ENCODE measurements around the gene HNRNPUL2. TPM values are rescaled to one million over a fixed set of nuclear protein-coding genes. Genes with fewer than 3 reads are reported as not detected.

Gene HNRNPUL2
- 46.6 TPM for polyA plus RNA-seq (2012; ENCODE audit: insufficient read length, low read depth)

GRCh38 chr11:62727165-62727871 is at the start of gene HNRNPUL2:
TSS of gene HNRNPUL2 (minus strand) at chr11:62727457. CDS start at chr11:62727156, 301 bp downstream.
- TF ChIP-seq SIN3A (IDR thresholded peaks at IDR 0.05; ENCODE audit: borderline replicate concordance, insufficient read depth, low read length), result peak; percentile 41; the same call in 1 of the 2 replicates
- peak in 1 of 2 experiments; percentile 3; a peak in 1 of 4 replicates for TF ChIP-seq REST (IDR thresholded peaks at IDR 0.05; ENCODE audit: insufficient read depth in 1 of 2, low read depth in 2 of 2, low read length in 2 of 2)
- TF ChIP-seq POLR2AphosphoS5 (IDR thresholded peaks at IDR 0.05; ENCODE audit: low read depth, low read length), result peak; percentile 84
- 0 out of 2 replicates have a peak, but pooled peaks have one; percentile 68 for TF ChIP-seq TAF1 (IDR thresholded peaks at IDR 0.05; ENCODE audit: borderline replicate concordance, insufficient read depth, low read length)
- TF ChIP-seq FOXP2 (optimal IDR thresholded peaks at IDR 0.05; ENCODE audit: borderline replicate concordance, extremely low read depth, extremely low read length, insufficient read depth), result peak; percentile 80

- TF ChIP-seq TAF1 (IDR thresholded peaks at IDR 0.05; ENCODE audit: borderline replicate concordance, insufficient read depth, low read length), result no peak
- TF ChIP-seq POLR2AphosphoS5 (IDR thresholded peaks at IDR 0.05; ENCODE audit: low read depth, low read length), result no peak
- TF ChIP-seq FOXP2 (optimal IDR thresholded peaks at IDR 0.05; ENCODE audit: borderline replicate concordance, extremely low read depth, extremely low read length, insufficient read depth), result no peak
- TF ChIP-seq REST (IDR thresholded peaks at IDR 0.05; ENCODE audit: insufficient read depth in 1 of 2, low read depth in 2 of 2, low read length in 2 of 2), result no peak
- no peak for TF ChIP-seq SIN3A (IDR thresholded peaks at IDR 0.05; ENCODE audit: borderline replicate concordance, insufficient read depth, low read length)
Observed at GRCh38 chr11:62775646-62776045, 48.4 kb upstream of the HNRNPUL2 start.

- TF ChIP-seq REST (IDR thresholded peaks at IDR 0.05; ENCODE audit: insufficient read depth in 1 of 2, low read depth in 2 of 2, low read length in 2 of 2), result no peak
- TF ChIP-seq POLR2AphosphoS5 (IDR thresholded peaks at IDR 0.05; ENCODE audit: low read depth, low read length), result no peak
Observed at GRCh38 chr11:62774407-62774806, 47.1 kb upstream of the HNRNPUL2 start.

GRCh38 chr11:62771144-62772021 is 44.1 kb upstream of the HNRNPUL2 start, which contains the start of gene TAF6L:
TSS of gene TAF6L (plus strand) at chr11:62771396. CDS start at chr11:62775784, 4,388 bp downstream.
- no peak for TF ChIP-seq REST (IDR thresholded peaks at IDR 0.05; ENCODE audit: insufficient read depth in 1 of 2, low read depth in 2 of 2, low read length in 2 of 2)
- TF ChIP-seq TAF1 (IDR thresholded peaks at IDR 0.05; ENCODE audit: borderline replicate concordance, insufficient read depth, low read length), result peak; percentile 56; the same call in 1 of the 2 replicates
- TF ChIP-seq SIN3A (IDR thresholded peaks at IDR 0.05; ENCODE audit: borderline replicate concordance, insufficient read depth, low read length), result 0 out of 2 replicates have a peak, but pooled peaks have one; percentile 76
- TF ChIP-seq POLR2AphosphoS5 (IDR thresholded peaks at IDR 0.05; ENCODE audit: low read depth, low read length), result peak; percentile 89
- peak; percentile 66 for TF ChIP-seq FOXP2 (optimal IDR thresholded peaks at IDR 0.05; ENCODE audit: borderline replicate concordance, extremely low read depth, extremely low read length, insufficient read depth)

Data from PFSK-1 (cell line).